PC-9 (cell line): ENCODE results near the gene RPL10A. TPM values are rescaled to one million over a fixed set of nuclear protein-coding genes. Genes with fewer than 3 reads are reported as not detected.
"Not testable (repeated sequence)": the region's sequence is repeated elsewhere in the genome, so short reads cannot be mapped to it uniquely, and the experiment has no call there.

Experiments
- BruUV-seq: library from RNA; stranded (reverse); fragments of 400-500 nt; replicated peaks from 2 replicates; lab custom pipeline; 2021; lab: Mats Ljungman, UMichigan
- CTCF ChIA-PET: fragments of 300-600 bp; sonication (Branson Sonifier 250); formaldehyde crosslinking; loops from one replicate; lab custom pipeline; 2022; ENCODE audit warnings: antibody characterized with exemption; lab: Charles Lee
- POLR2A ChIA-PET: fragments of 300-600 bp; sonication (Branson Sonifier 250); formaldehyde crosslinking; loops from one replicate; lab custom pipeline; 2022; ENCODE audit warnings: antibody characterized with exemption; ENCODE audit not compliant: unreplicated experiment; lab: Charles Lee
- DNase-seq, 2 experiments: peaks; one replicate each; pipeline versions ENCODE4 v3.0.0 to v3.0.0-alpha.2; 2015 to 2022; ENCODE audit warnings: mixed read lengths in 1 of 2
- H2AFZ ChIP-seq: fragments of 200-600 bp; sonication (generic); 2 replicates; pipeline ENCODE4 v1.8.1; 2017; ENCODE audit warnings: antibody characterized with exemption
- H3F3A ChIP-seq: fragments of 200-600 bp; sonication (generic); 2 replicates; pipeline ENCODE4 v1.8.1; 2017; ENCODE audit warnings: antibody characterized with exemption, mild to moderate bottlenecking, low read depth; ENCODE audit not compliant: insufficient read depth
- H3K27ac ChIP-seq: fragments of 200-600 bp; sonication (generic); 2 replicates; pipeline ENCODE4 v1.6.1; 2016; ENCODE audit warnings: mixed run types
- H3K27me3 ChIP-seq: fragments of 200-600 bp; sonication (generic); 2 replicates; pipeline ENCODE4 v1.6.1; 2016; ENCODE audit warnings: low read depth, mixed run types; ENCODE audit not compliant: insufficient read depth
- H3K36me3 ChIP-seq: fragments of 200-600 bp; sonication (generic); 2 replicates; pipeline ENCODE4 v1.6.1; 2016; ENCODE audit warnings: low read depth, mixed run types
- H3K4me1 ChIP-seq: fragments of 200-600 bp; sonication (generic); replicated peaks from 2 replicates; pipeline ENCODE4 v1.6.1; 2016; ENCODE audit warnings: mixed run types; ENCODE audit not compliant: insufficient read depth
- H3K4me2 ChIP-seq: fragments of 200-600 bp; sonication (generic); 2 replicates; pipeline ENCODE4 v1.6.1; 2017; ENCODE audit warnings: mixed run types
- H3K4me3 ChIP-seq: fragments of 200-600 bp; sonication (generic); 2 replicates; pipeline ENCODE4 v1.6.1; 2016; ENCODE audit warnings: mixed run types
- H3K79me2 ChIP-seq: fragments of 200-600 bp; sonication (generic); 2 replicates; pipeline ENCODE4 v1.6.1; 2017; ENCODE audit warnings: low read depth, mixed run types
- H3K9me2 ChIP-seq: fragments of 200-600 bp; sonication (generic); 2 replicates; pipeline ENCODE4 v1.8.1; 2017; ENCODE audit warnings: mild to moderate bottlenecking; ENCODE audit not compliant: insufficient read depth
- H3K9me3 ChIP-seq: fragments of 200-600 bp; sonication (generic); 2 replicates; pipeline ENCODE4 v1.8.1; 2016; ENCODE audit warnings: low read depth; ENCODE audit not compliant: insufficient read depth
- H4K20me1 ChIP-seq: fragments of 200-600 bp; sonication (generic); 2 replicates; pipeline ENCODE4 v1.8.1; 2017; ENCODE audit not compliant: insufficient read depth
- CTCF ChIP-seq: fragments of 200-600 bp; sonication (generic); conservative IDR thresholded peaks from 2 replicates; pipeline ENCODE4 v1.6.1; 2017; ENCODE audit warnings: mixed run types, antibody characterized with exemption, mild to moderate bottlenecking, moderate library complexity
- EZH2 ChIP-seq: fragments of 200-600 bp; sonication (generic); IDR thresholded peaks from 2 replicates; pipeline ENCODE4 v1.8.0; 2017; ENCODE audit warnings: antibody characterized with exemption, low read depth
- intact Hi-C: fragments of 100-400 bp; cut with micrococcal nuclease; formaldehyde crosslinking; loops from one replicate; pipeline ENCODE4 v1.10.0; 2022; ENCODE audit not compliant: unreplicated experiment
- total RNA-seq: library from RNA; stranded (reverse); gene quantifications from 2 replicates; pipeline ENCODE4 v1.2.3, GENCODE V29; 2021

The RPL10A gene
- total RNA-seq, 1 experiment from 2014 or later, result 1,335 TPM

GRCh38 chr6:35429463-35429862, 38.7 kb upstream of the RPL10A start:
- Histone ChIP-seq H3K36me3 (no peaks in the 10 kb centered on the region), H3K4me3 (no peak overlapping the region), H3F3A (no peaks in the 10 kb centered on the region), H2AFZ (no peak overlapping the region), H4K20me1 (no peaks in the 10 kb centered on the region), H3K27ac (no peak overlapping the region), H3K9me3 (peaks cover 18% of the 10 kb centered on the region; the same call in 1 of the 2 replicates), H3K9me2 (no peaks in the 10 kb centered on the region), H3K4me2 (no peak overlapping the region), H3K4me1 (no peaks in the 10 kb centered on the region), H3K27me3 (no peaks in the 10 kb centered on the region), H3K79me2 (no peaks in the 10 kb centered on the region)
- TF ChIP-seq EZH2 (no peak), CTCF (no peak)
- no TSS peak for BruUV-seq
- ChIA-PET POLR2A (no interaction called here), CTCF (no interaction called here)
- no peak for DNase-seq
- intact Hi-C loops, result no loop called here

DNA sequence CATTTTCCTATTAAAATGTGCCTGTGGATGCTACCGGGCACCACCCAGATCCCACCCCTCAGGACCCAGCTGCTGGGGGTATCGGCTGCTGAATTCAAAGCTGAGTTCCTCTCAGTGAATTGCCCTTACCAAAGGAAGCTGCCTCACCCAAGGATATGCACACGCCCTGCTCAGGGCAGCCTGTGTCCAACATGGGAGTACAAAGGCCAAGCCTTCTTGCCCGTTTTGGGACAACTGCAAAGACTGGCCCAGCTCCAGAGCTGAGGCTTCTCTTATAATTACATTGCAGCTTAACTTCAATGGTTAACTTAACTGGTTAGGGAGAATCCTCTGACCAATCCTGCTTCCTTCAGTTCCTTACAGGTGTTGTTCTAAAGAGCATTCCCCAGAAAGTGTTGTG, 35.9 kb upstream of the RPL10A start:
- Histone ChIP-seq H3K79me2 (no peaks in the 10 kb centered on the region), H3K36me3 (no peaks in the 10 kb centered on the region), H3K9me2 (no peaks in the 10 kb centered on the region), H4K20me1 (no peaks in the 10 kb centered on the region), H3K4me1 (no peaks in the 10 kb centered on the region), H3K4me2 (no peak overlapping the region), H3K4me3 (no peak overlapping the region), H3K27me3 (no peaks in the 10 kb centered on the region), H3K9me3 (peaks cover 18% of the 10 kb centered on the region; the same call in 1 of the 2 replicates), H3K27ac (no peak overlapping the region), H2AFZ (no peak overlapping the region), H3F3A (no peaks in the 10 kb centered on the region)
- POLR2A ChIA-PET, result no interaction called here
- no peak for DNase-seq
- CTCF ChIA-PET, result interaction anchor here (0.5 kb wide), 1 partner anchor 138 kb away, joined by 3 read pairs; no protein-coding TSS in a partner anchor
- no TSS peak for BruUV-seq
- TF ChIP-seq EZH2, result no peak
- TF ChIP-seq CTCF, result no peak
- intact Hi-C loops, result no loop called here

DNA sequence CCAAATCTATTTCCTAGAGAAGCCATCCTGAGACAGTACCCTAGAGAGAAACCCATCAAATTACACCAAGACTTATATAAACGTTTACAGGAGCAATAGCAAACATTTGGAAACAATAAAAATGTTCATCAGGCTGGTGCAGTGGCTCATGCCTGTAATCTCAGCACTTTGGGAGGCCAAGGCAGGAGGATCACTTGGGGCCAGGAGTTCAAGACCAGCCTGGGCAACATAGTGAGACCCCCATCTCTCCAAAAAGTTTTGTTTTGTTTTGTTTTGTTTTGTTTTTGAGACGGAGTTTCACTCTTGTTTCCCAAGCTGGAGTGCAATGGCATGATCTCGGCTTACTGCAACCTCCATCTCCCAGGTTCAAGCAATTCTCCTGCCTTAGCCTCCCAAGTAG, 35.5 kb upstream of the RPL10A start:
- H3K4me1 ChIP-seq, H3F3A ChIP-seq, H2AFZ ChIP-seq, BruUV-seq, intact Hi-C loops, DNase-seq, H3K27me3 ChIP-seq, H3K9me2 ChIP-seq, H3K36me3 ChIP-seq, H4K20me1 ChIP-seq, H3K4me2 ChIP-seq, H3K79me2 ChIP-seq, H3K4me3 ChIP-seq, H3K27ac ChIP-seq: not testable (repeated sequence)
- ChIA-PET POLR2A (interaction anchor here (0.6 kb wide), 1 partner anchor 32 kb away, joined by 9 read pairs; no protein-coding TSS in a partner anchor), CTCF (interaction anchor here (0.5 kb wide), 1 partner anchor 138 kb away, joined by 3 read pairs; no protein-coding TSS in a partner anchor)
- peaks cover 18% of the 10 kb centered on the region; the same call in 1 of the 2 replicates for H3K9me3 ChIP-seq
